Cortex of kidney (tissue), 1 donor: ENCODE results near the gene NFIB.

Experiments used
- DNase-seq: peaks from one replicate; lab custom pipeline; 2025; lab: John Stamatoyannopoulos, UW

Gene NFIB

GRCh38 chr9:14344941-14345353 is 31.0 kb upstream of the NFIB start:
- DNase-seq: no peak

GRCh38 chr9:14344053-14344524 is 30.1 kb upstream of the NFIB start:
- DNase-seq: no peak

DNA sequence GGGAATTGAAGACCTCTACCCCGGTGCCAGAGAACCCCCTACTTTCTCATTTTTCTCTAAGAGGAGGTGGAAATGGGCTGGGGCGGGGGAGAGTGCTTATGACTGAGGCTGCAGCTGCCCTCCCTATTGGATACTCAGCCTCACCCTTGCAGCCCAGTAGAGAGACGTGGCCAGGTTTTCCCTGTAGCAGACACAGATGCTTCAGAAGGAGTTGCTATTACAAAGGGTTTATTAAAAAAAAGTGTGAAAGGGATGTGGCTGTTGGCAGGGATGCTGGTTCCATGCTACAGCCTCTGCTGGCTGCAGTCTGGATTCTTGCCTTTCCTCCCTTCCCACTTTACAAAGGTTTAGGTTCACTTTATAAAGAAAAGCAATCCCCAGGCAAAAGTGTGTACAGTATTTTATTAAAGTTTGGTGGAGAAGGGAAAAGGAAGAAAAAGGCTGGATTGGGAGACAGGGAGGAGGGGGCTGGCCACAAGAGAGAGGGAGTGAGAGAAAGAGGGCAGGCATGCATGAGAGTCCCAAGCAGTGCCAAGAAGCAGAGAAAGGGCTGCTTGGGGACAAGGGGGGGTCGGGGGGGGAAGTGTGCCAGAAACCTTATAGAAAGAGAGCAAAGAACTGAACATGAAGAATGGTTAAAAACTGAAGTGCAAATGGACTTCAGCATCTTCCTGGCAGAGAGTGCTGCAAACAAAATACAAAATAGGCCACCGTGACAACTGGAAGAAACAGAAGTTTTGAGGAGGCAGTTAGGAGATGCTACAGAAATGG is 29.5 kb upstream of the NFIB start:
- no peak for DNase-seq

GRCh38 chr9:14342736-14343135 is 28.8 kb upstream of the NFIB start:
- DNase-seq: no peak

DNA sequence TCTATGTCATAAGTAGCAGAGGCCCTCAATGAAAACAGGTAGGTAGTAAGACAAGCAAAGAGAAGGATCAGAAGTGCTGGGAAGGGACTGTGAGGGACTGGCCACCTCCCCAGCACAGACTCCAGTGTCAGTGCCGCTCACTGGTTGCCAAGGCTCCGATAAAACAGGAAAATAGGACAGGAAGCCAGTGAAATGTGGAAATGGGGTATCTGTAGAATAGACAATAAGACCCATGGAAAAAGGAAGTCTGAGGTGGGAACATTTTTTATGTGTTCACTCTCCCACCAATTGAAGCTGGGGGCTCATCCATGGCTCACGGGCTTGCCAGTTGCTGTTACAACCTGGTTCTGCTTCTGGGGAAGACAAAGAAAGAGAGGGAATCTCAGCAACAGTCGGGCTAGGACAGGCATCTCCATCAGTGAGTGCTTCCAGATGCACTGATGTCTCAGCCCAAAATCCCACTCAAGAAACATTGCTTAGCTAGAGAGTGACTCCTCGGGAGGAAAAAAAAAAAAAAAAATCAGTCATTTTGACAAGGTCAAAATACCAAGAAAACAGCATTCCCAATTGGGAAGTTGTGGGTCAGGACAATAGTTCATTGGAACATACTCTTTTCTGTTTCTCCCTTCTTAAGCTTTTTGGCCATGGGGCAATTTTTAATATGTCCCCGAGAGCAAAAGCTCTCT is 27.6 kb upstream of the NFIB start:
- no peak for DNase-seq

DNA sequence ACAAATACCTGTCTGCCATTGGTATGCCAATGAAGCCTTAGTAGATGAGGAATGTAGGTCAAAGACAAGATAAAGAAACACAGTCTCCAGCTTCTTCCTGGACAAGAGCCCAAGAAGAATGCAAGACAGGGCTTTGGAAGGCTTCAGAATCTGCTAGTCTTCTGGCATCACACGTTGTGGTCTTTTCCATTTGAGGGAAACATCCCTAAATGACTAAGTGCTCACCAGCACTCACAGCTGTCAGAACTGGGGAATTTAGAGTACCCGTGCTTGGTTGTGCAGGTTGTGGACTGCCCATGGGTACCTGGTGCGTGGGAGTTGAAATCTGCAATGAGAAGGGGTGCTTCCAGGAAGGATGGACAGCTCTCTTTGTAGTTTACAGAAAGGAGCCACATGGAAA is 27.1 kb upstream of the NFIB start:
- no peak for DNase-seq

DNA sequence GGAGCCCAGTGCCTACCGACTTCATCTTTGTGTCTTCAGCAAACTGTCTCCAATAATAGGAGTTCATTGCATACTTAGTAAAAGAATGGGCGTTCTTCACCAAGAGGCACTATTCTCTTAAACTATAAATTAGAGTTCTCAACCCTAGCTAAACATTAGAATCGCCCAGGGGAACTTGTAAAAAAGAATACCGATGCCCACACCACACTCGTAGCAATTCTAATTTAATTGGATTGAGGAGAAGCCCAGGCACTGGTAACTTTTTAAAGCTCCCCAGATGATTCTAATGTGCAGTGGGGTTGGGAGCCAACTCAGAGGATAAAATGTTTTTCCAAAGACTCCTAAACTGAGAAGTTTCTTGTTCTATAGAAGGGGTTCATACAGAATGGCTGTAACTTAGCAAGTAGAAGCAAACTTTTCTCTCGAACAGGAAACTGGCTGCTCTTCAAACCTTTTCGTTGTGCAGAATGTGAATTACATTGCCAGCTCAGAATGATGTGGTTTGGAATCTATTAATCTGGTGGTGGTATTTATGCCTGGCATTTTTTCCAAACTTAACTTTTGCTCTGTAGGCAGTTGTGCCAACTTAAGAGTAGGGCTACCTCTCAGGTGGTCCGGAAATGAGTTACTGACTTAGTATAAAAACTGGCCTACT is 26.4 kb upstream of the NFIB start:
- DNase-seq: no peak

DNA sequence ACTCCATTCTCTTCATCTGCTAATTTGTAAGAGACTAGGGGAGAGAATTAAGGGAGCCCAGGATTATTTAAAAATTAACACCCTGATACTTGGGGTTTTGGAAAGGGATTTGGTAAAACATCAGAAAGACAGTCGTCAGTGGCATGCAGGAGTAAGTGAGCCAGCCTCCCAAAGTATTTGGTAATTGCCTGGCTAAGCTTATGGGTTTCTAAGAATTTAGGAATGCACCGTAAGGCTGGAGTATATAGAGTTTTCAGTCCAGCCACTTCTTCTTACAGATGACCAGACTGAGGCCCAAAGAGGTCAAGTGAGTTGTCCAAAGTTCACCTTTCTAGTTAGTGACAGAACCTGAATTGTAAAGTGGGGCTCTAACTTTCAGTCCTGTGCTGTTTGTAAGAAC is 25.8 kb upstream of the NFIB start:
- no peak for DNase-seq

DNA sequence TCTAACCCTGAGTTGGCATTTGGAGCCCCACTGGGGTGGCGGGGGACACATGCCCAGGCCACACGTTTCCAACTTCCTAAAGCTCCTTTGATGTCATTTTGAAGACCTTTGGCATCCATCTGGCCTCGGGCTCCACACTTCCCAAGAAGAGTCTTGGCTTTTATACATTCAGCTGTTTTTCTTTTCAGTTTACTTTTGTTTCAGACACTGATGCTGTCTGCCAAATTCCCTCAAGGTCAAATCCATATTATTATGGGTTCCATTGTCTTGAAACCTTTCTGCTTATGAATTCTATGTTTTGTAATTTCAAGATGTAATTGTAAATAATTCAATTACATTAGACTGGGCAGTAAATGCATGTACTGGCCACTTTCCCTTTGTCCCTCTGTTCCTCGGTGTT is 23.7 kb upstream of the NFIB start:
- no peak for DNase-seq

- DNase-seq: no peak
These were observed 22.3 kb upstream of the NFIB start for GRCh38 chr9:14336244-14336643.

DNA sequence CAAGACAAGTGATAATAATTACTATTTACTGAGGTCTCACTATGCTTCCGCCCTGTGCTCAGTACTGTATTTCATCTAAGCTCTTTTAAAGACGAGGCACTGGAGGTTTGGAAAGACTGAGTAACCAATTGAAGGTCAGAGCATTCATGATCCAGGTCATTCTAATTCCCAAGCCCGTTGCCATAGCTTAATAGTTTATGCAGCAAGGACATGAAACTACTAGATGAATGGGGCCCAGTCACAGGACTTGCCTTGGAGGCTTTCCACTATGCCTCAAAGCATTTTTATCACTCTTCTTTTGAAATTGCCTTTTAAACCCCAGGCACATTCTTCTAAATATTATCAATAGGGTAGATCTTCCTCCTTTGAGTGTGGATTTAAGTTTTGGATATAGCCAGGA is 17.2 kb upstream of the NFIB start:
- no peak for DNase-seq

GRCh38 chr9:14327036-14327435 is 13.1 kb upstream of the NFIB start:
- no peak for DNase-seq

- DNase-seq: no peak
These were observed 12.4 kb upstream of the NFIB start for GRCh38 chr9:14326264-14326826.

DNA sequence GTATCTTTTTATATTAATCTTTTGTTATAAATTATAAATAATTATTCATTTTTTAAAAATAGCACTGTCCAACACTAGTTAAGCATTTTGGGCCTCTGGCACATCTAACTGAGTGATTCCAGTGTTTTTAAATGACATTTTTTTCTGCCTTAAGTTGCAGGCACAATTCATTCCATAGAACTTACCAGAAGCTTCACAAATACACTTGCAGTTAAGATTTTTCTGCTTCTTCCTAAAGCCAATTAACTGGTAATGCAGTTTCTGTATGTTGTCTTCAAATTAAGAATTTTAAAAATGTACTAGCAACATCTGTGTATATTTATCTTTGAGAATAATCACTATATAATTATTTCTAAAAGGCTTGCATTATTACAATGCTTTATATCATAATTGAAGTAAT is 11.2 kb upstream of the NFIB start:
- no peak for DNase-seq

DNA sequence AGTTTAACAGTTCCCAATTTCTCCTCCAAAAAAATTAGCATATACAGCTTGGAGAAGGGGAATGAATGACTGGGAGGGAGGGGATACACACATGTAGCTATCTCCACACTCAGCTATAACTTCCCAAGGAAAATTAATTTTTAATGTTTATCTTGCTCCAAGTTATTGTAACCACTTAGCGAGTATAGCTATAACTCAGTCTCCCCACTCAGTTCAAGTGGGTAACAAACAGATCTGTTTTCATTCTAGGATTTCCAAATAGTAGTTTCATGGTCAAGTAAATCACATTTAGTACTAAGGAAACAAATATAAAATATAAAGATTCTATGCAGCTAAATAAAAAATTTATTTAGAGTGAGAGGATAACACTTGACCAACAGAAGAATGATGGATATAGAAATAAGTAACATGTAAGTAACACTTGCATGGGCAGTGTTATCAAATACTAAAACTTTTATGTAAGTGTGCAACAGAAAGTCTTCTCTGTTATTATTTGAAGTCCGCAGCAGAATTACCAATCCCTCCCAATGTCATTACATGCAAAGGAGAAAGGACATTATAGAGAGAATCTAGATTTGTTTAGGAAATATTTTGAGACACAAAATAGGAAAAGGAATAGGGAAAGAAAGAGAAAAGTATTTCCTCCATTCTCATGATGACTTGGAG is 10.2 kb upstream of the NFIB start:
- DNase-seq: no peak

GRCh38 chr9:14323083-14323971 is 9.4 kb upstream of the NFIB start:
- DNase-seq: no peak

DNA sequence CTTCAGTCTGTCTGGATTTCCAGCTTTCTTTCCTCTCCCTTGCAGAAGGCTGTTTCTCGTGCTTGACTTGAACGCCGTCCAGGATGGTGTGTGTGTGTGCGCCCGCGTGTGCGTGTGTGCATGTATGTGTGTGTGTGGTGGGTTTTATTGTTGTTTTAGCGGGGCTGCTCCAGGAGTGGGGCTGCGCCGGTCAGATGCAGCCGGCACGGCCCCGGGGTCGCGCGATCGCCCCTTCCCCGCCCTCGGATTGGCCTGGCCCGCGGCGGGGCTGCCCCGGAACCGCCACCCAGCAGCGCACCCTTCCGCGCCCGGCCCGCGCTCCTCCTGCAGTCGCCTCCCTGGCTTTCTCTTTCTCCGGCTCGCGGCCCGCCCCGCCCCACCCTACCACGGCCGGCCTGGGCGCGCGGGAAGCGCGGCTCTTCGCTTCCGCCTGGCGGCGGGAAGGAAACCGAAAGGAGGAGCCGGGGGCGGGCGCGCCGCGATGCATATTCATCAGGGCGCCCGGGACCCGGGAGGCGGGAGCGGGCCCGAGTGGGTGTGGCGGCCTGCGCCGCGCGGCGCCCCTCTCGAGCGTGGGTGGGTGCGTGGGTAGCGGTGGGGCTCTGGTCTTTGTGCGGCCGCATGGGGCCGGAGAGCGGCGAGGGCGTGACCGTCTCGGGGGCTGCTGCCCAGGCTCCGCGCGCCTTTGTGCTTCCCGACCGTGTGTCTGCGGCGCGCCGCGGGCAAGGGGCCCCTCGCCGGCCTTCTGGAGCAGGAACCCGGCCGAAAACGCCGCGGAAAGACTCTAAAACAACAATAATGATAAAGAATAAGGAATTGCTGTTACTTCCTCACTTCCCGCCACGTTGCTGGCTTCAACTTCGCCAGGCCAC is 8.5 kb upstream of the NFIB start:
- no peak for DNase-seq

GRCh38 chr9:14321517-14322130 is 7.7 kb upstream of the NFIB start:
- DNase-seq: no peak

DNA sequence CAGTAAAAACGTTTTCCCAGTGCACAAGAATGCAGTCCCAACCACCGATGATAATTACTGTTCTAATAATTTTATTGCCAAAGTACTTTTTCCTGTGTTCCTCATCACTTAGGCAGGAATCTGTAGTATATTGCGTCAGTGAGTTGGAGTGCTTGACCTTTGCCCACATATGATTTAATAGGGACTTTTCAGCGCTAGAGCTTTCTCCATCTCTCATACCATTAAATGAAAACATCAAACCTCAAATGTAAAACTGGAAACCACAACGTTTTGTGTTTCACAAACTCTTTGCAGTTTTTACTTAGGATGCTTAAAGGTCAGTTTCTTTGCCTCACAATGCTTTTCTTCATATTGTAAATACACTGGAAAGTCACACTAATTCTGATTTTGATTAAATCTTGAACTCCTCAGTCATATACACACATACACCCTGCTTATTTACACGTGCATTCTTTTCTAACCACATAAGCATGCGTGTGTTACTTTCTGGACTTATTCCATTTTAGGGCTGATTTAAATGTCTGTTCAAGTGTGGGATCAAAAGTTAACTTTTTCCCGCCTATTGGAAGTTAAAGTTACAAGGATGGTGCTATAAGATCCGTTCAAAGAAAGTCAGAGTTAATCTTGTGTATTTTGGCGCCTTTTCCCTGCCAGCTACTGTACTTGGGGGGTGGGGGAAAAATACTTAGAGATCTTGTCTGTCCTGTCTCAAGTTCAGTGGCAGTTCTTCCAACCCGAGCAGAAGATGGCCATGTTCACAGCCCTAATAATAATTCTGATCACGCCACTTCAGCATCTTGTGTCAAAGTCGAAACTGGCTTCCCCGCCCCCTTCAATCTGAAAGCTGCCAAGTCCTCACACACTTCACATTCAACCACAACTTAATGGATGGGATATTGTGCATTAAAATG is 6.6 kb upstream of the NFIB start:
- DNase-seq: no peak
